ENCODE results near the gene PHF21A. TPM values are rescaled to one million over a fixed set of nuclear protein-coding genes. Genes with fewer than 3 reads are reported as not detected.

PHF21A gene
- total RNA-seq, 6 experiments from 2014 or later = 9.2 to 17.1 (median 10.4) TPM

- Histone ChIP-seq H3K9me3 (no peaks in the 10 kb centered on the region), H3K27ac (no peak overlapping the region), H3K36me3 (peaks cover 0 to 17% (median 3%) of the 10 kb centered on the region in 4 donors), H3K4me3 (no peak overlapping the region), H3K4me1 (peaks cover 0 to 24% (median 11%) of the 10 kb centered on the region in 4 donors), H3K27me3 (no peaks in the 10 kb centered on the region)
- ATAC-seq = no peak
- WGBS (ENCODE audit: insufficient coverage, low coverage, low lambda C conversion rate, missing lambda C conversion rate) = 83% methylated on average over 3 of the region's 10 CpGs
- intact Hi-C loops (cut with DNase I) = no loop called here
- TF ChIP-seq CTCF (IDR thresholded peaks at IDR 0.05) (no peak), POLR2A (IDR thresholded peaks at IDR 0.05) (no peak)
- DNase-seq = no peak
These were observed 189.5 kb downstream of the PHF21A start for GRCh38 chr11:45931739-45932138.

DNA sequence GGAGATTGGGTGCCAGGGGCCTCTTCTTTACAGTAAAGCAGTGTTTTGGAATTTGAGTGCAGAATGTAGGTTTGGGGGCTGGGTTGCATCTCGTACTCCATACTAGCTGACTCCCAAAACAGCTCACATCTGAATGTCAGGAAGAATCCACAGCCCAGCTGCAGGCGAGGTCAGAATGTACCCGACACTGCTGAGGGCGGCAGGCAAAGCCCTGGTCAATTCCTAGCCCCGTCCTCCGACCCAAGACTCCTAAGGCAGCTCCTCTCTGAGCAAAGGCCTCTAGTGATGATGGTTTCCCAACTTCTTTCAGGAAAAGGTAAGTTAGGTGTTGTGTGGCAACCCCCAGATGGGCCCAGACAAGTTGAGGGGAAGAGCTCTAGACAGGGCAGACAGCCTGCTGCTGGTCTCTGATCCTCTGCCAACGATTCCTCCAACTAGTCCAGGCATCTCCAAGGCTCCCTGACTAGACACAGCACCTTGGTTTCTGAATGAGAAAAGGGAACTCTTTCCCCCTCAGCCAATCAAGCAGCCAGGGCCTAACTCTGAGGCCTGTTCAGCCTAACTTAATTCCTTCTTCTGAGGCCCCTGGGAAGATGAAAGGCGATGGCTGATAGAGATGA is 190.2 kb downstream of the PHF21A start:
- Histone ChIP-seq H3K27me3 (no peaks in the 10 kb centered on the region), H3K9me3 (no peaks in the 10 kb centered on the region), H3K4me1 (peaks cover 0 to 24% (median 11%) of the 10 kb centered on the region in 4 donors), H3K27ac (no peak overlapping the region), H3K4me3 (no peak overlapping the region), H3K36me3 (peaks cover 0 to 12% (median 3%) of the 10 kb centered on the region in 4 donors)
- TF ChIP-seq CTCF (IDR thresholded peaks at IDR 0.05) = no peak
- TF ChIP-seq POLR2A (IDR thresholded peaks at IDR 0.05) = no peak
- intact Hi-C loops (cut with DNase I) = no loop called here
- DNase-seq (no peak), ATAC-seq (no peak)
- 80% methylated on average over 1 of the region's 8 CpGs for WGBS (ENCODE audit: insufficient coverage, low coverage, low lambda C conversion rate, missing lambda C conversion rate)

GRCh38 chr11:45930031-45930794 is 191.0 kb downstream of the PHF21A start:
- no peaks in the 10 kb centered on the region for H3K27me3 ChIP-seq
- ATAC-seq (no peak), DNase-seq (peak in 1 of 3 donors; percentile 60)
- peaks cover 0 to 5% (median 2%) of the 10 kb centered on the region in 4 donors for H3K36me3 ChIP-seq
- peaks cover 0 to 23% (median 11%) of the 10 kb centered on the region in 4 donors for H3K4me1 ChIP-seq
- WGBS (ENCODE audit: insufficient coverage, low coverage, low lambda C conversion rate, missing lambda C conversion rate) = 61% methylated on average over 6 of the region's 14 CpGs
- intact Hi-C loops (cut with DNase I) = no loop called here
- H3K4me3 ChIP-seq = no peak overlapping the region
- H3K9me3 ChIP-seq = no peaks in the 10 kb centered on the region
- no peak overlapping the region for H3K27ac ChIP-seq
- TF ChIP-seq POLR2A (IDR thresholded peaks at IDR 0.05) (no peak), CTCF (IDR thresholded peaks at IDR 0.05) (no peak)

- H3K4me1 ChIP-seq = peaks cover 0 to 18% (median 10%) of the 10 kb centered on the region in 4 donors
- 59% methylated on average over 3 of the region's 10 CpGs for WGBS (ENCODE audit: insufficient coverage, low coverage, low lambda C conversion rate, missing lambda C conversion rate)
- H3K9me3 ChIP-seq = no peaks in the 10 kb centered on the region
- no peaks in the 10 kb centered on the region for H3K27me3 ChIP-seq
- DNase-seq (no peak), ATAC-seq (no peak)
- H3K4me3 ChIP-seq = no peak overlapping the region
- peaks cover 0 to under 1% (median 0%) of the 10 kb centered on the region in 4 donors for H3K36me3 ChIP-seq
- intact Hi-C loops (cut with DNase I) = no loop called here
- no peak overlapping the region for H3K27ac ChIP-seq
- no peak for TF ChIP-seq CTCF (IDR thresholded peaks at IDR 0.05)
These were observed 191.7 kb downstream of the PHF21A start for GRCh38 chr11:45929486-45930030.

All from right lobe of liver (tissue), 6 donors.